ENCODE data around the gene CHD5. TPM values are rescaled to one million over a fixed set of nuclear protein-coding genes. Genes with fewer than 3 reads are reported as not detected.

The CHD5 gene
- total RNA-seq, 4 donors from 2014 or later: 0.38 to 0.62 TPM; not detected in 2

DNA sequence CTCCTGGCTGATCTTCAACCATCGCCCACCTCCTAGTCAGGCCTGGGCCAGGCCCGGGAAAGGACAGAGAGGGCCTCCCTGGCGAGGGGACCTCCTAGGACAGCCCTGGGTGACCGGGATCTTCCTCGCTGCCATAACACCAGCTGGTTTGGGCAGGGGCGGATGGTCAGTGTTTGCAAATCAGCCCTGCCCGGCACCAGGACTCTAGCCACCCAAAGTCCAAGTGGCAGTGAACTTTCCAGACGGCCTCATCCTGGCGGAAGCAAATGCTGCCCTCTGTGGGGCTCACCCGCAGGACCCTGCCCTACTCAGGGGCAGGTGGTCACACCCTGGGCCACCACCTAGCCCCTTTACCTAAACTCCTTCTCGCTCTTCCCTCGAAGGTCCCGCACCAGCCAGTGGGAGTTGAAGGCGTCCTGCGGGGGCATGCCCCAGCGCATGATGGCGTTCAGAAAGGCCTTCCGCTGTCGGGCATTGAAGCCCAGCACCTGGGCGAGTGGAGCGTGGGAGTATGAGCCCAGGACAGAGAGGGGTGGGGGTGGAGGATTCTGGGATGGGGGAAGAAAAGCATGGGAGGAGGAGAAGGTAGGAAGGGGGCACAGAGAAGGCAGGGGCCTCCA is 55.3 kb downstream of the CHD5 start:
- no peak overlapping the region for H3K4me3 ChIP-seq
- H3K27ac ChIP-seq: no peak overlapping the region
- H3K9me3 ChIP-seq: no peaks in the 10 kb centered on the region
- no peaks in the 10 kb centered on the region for H3K36me3 ChIP-seq
- intact Hi-C loops (cut with DNase I): no loop called here
- DNase-seq: no peak
- H3K4me1 ChIP-seq: peaks cover 0 to 12% (median 0%) of the 10 kb centered on the region in 3 donors
- TF ChIP-seq POLR2A (IDR thresholded peaks at IDR 0.05): no peak
- TF ChIP-seq, protein P1, sequence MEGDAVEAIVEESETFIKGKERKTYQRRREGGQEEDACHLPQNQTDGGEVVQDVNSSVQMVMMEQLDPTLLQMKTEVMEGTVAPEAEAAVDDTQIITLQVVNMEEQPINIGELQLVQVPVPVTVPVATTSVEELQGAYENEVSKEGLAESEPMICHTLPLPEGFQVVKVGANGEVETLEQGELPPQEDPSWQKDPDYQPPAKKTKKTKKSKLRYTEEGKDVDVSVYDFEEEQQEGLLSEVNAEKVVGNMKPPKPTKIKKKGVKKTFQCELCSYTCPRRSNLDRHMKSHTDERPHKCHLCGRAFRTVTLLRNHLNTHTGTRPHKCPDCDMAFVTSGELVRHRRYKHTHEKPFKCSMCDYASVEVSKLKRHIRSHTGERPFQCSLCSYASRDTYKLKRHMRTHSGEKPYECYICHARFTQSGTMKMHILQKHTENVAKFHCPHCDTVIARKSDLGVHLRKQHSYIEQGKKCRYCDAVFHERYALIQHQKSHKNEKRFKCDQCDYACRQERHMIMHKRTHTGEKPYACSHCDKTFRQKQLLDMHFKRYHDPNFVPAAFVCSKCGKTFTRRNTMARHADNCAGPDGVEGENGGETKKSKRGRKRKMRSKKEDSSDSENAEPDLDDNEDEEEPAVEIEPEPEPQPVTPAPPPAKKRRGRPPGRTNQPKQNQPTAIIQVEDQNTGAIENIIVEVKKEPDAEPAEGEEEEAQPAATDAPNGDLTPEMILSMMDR (IDR thresholded peaks at IDR 0.05): no peak
- 72% methylated on average over 9 of the region's 21 CpGs; no CpG with 5 or more reads in 1 of the 2 donors for WGBS, 2 donors
- peaks cover 0 to 43% (median 0%) of the 10 kb centered on the region in 4 donors for H3K27me3 ChIP-seq

GRCh38 chr1:6124341-6124740 is 55.8 kb downstream of the CHD5 start:
- H3K4me1 ChIP-seq: peaks cover 0 to 12% (median 0%) of the 10 kb centered on the region in 3 donors
- no peaks in the 10 kb centered on the region for H3K9me3 ChIP-seq
- H3K4me3 ChIP-seq: no peak overlapping the region
- WGBS, 2 donors: 100% methylated on average over 1 of the region's 12 CpGs; no CpG with 5 or more reads in 1 of the 2 donors
- H3K27me3 ChIP-seq: peaks cover 0 to 43% (median 0%) of the 10 kb centered on the region in 4 donors
- H3K27ac ChIP-seq: no peak overlapping the region
- H3K36me3 ChIP-seq: no peaks in the 10 kb centered on the region
- no peak for DNase-seq
- intact Hi-C loops (cut with DNase I): no loop called here
- TF ChIP-seq POLR2A (IDR thresholded peaks at IDR 0.05): no peak
- TF ChIP-seq, protein P1 (IDR thresholded peaks at IDR 0.05): no peak

DNA sequence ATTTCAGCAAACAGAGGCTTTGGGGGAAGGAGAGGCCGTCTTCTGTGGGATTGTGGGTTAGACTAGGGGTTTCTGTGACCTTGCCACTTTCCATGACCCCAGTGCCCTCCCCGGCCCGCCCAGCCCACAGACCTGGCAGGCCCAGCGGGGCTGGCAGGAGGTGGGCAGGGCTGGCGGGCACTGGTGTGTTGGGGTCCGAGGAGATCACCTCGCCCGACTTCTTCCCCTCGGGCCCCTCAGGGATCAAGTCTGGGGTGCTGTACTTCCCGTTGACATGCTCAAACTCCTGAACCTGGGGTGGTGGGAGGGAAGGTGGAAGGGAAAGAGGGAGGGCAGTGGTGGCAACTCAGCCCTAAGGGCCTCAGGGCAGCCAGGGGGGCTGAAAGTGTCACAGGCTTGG is 56.3 kb downstream of the CHD5 start:
- WGBS, 2 donors: 58 to 68% methylated on average over 2 to 3 of the region's 10 CpGs

DNA sequence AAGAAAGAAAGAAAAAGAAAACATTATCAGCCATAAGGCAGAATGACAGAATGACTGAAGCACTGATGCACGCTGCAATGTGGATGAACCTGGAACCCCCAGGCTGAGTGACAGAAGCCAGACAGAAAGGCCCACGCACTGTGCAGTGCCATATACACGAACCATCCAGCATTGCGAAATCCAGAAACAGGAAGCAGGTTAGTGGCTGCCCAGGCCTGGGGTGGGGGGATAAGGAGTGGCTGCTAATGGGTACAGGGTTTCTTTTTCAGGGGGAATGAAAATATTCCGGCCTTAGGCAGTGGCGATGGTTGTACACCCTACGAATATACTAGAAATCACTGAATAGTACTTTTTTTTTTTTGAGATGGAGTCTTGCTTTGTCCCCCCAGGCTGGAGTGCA is 57.0 kb downstream of the CHD5 start:
- intact Hi-C loops (cut with DNase I): no loop called here
- no peak overlapping the region for H3K4me3 ChIP-seq
- no peaks in the 10 kb centered on the region for H3K9me3 ChIP-seq
- peaks cover 0 to 39% (median 0%) of the 10 kb centered on the region in 4 donors for H3K27me3 ChIP-seq
- H3K4me1 ChIP-seq: peaks cover 0 to 10% (median 0%) of the 10 kb centered on the region in 3 donors
- H3K36me3 ChIP-seq: no peaks in the 10 kb centered on the region
- DNase-seq: no peak
- TF ChIP-seq POLR2A (IDR thresholded peaks at IDR 0.05): no peak
- TF ChIP-seq, protein P1 (IDR thresholded peaks at IDR 0.05): no peak
- no peak overlapping the region for H3K27ac ChIP-seq
- 58% methylated on average over 5 to 7 of the region's 7 CpGs for WGBS, 2 donors

More for the DNA sequence above, 56.3 kb downstream of the CHD5 start:
- intact Hi-C loops (cut with DNase I): no loop called here
- H3K4me1 ChIP-seq: peaks cover 0 to 12% (median 0%) of the 10 kb centered on the region in 3 donors
- H3K9me3 ChIP-seq: no peaks in the 10 kb centered on the region
- no peak for TF ChIP-seq POLR2A (IDR thresholded peaks at IDR 0.05)
- TF ChIP-seq, protein P1 (IDR thresholded peaks at IDR 0.05): no peak
- H3K4me3 ChIP-seq: no peak overlapping the region
- H3K27me3 ChIP-seq: peaks cover 0 to 43% (median 0%) of the 10 kb centered on the region in 4 donors
- no peak for DNase-seq
- H3K36me3 ChIP-seq: no peaks in the 10 kb centered on the region
- no peak overlapping the region for H3K27ac ChIP-seq

DNA sequence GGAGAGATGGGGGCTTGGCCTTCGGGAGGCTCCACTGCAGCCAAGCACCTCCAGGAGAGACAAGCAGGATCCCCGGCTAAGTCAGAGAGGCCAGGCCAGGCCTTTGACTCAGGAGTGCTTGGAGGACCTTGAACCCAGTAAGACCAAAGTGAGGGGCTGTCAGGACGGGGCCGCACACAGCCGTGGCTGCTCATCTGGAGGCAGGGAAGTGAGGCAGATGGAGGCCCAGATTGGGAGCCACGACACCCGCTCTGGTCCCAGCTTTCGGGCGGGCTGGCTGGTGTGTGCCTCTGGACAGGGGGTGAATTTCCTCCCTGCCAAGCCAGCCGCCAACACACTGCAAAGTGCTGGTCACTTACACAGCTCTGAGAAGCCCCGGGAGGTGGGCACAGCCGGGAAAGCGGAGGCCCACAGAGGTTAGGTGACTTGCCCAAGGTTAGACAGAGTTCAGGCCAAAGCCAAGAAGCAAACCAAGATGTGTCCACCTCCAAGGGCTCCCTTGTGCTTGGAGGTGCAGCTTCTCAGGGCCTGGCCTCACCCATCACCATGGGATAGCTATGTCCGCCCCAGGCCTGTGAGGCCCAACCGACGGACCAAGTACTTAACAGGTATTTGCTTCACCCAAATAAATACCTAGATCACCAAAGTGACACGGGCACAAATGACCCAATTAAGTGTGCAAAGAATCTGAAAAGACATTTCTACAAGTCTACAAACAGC is 58.3 kb downstream of the CHD5 start:
- no peaks in the 10 kb centered on the region for H3K9me3 ChIP-seq
- WGBS, 2 donors: 80 to 88% methylated on average over 3 to 12 of the region's 17 CpGs
- TF ChIP-seq POLR2A (IDR thresholded peaks at IDR 0.05): no peak
- TF ChIP-seq, protein P1 (IDR thresholded peaks at IDR 0.05): no peak
- intact Hi-C loops (cut with DNase I): no loop called here
- no peak overlapping the region for H3K27ac ChIP-seq
- no peak for DNase-seq
- peaks cover 0 to 29% (median 0%) of the 10 kb centered on the region in 4 donors for H3K27me3 ChIP-seq
- no peaks in the 10 kb centered on the region for H3K36me3 ChIP-seq
- no peaks in the 10 kb centered on the region for H3K4me1 ChIP-seq
- no peak overlapping the region for H3K4me3 ChIP-seq

Measured in esophagus squamous epithelium (tissue), 5 donors.